ENCODE results near the gene PIEZO1.

The PIEZO1 gene

DNA sequence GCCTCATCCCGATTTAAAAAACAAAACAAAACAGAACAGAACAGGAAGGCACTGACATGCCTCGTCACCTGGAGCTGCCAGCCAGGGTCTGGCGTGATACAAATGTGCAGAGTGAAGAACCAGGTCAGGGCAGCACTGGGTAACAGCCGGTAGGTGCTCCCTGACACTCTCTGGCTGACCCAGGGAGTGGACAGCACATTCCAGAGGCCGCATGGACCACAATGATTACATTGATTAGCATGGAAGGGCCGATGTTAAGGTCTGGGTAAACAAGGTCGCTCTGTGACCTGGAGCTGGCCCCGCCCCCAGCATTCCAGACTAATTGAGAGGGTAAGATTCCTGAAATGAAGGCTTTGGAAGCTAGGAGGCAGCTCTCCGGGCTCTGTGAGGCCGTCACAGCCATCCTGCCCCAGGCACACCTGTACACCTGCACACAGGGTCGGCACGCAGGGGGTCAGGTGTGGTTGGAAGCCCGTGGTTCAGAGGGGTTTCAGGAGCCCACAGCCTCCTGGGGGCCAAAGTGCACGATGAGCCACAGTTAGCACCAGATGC is 21.4 kb downstream of the PIEZO1 start:
- no peak for DNase-seq

DNA sequence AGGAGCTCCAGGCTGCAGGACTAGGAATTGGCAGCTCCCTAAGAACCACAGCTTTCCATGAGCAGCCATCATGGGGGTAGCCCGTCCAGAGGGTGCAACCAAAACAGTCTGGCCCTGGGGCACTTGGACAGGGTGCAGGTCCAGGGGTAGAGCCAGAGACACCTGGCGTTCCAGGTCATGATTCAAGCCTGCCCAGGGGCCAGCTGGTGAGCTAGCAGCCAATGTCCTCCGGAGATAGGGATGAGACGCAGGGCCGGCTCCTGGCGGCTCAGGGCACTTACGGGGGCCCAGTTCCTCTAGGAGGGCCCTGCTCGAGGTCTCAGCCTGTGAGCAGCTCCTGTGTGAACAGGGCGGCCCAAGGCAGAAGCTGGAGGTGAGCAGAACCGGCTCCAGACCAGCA is 22.1 kb downstream of the PIEZO1 start:
- DNase-seq = no peak

- DNase-seq = no peak
Observed at GRCh38 chr16:88762258-88762870, 22.7 kb downstream of the PIEZO1 start.

DNA sequence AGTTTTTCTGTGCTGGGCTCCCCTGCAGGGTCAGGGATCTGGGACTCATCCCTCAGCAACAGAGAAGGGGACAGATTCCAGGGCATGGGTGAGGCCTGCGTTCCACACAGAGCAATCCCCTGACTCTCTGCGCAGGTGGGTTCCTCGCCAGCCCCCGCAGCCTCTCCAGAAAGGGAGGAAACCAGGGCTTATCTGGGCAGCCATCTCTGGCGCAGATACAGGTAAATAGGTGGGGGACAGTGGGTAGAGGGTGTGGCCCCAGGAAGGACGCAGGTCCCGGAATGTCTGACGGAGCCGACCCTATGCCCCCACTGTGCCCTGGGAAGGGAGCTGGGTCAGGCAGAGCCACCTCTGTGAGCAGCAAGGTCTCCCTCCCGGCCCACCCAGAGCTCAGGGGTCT is 23.2 kb downstream of the PIEZO1 start:
- DNase-seq = no peak

GRCh38 chr16:88761143-88761534 is 23.9 kb downstream of the PIEZO1 start:
- no peak for DNase-seq

DNA sequence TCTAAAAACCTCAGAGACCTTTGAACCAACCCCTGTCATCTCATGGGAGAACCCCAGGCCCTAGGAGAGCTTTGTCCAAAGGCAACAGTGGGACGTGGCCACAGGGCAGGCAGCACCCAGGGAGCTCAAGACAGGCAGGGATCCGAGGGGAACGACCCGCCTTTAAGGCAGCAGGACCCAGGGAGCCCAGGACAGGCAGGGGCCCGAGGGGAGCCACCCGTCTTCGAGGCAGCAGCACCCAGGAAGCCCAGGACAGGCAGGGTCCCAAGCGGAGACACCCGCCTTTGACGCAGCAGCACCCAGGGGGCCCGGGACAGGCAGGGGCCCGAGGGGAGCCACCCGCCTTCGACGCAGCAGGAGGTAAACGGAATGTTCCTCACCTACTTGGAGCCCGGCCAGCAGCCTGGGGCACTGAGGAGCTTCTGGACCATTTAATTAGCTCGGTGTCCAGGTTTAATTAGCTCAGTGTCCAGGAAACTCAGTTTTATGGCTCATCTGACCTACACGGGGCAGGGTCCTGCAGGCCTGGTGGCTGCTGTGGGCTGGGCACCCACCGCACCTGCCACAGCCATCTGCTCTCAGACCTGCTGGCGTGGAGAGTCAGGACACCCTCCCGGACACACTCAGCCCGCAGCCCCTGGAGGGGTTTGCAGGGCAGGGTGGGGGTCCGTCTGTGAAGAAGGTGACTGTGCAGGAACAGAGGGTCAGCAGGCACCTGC is 24.4 kb downstream of the PIEZO1 start:
- DNase-seq = no peak

GRCh38 chr16:88759976-88760350 is 25.1 kb downstream of the PIEZO1 start:
- DNase-seq = no peak

GRCh38 chr16:88759245-88759975 is 25.6 kb downstream of the PIEZO1 start:
- no peak for DNase-seq

- DNase-seq = no peak
Observed at GRCh38 chr16:88758944-88759244, 26.1 kb downstream of the PIEZO1 start.

DNA sequence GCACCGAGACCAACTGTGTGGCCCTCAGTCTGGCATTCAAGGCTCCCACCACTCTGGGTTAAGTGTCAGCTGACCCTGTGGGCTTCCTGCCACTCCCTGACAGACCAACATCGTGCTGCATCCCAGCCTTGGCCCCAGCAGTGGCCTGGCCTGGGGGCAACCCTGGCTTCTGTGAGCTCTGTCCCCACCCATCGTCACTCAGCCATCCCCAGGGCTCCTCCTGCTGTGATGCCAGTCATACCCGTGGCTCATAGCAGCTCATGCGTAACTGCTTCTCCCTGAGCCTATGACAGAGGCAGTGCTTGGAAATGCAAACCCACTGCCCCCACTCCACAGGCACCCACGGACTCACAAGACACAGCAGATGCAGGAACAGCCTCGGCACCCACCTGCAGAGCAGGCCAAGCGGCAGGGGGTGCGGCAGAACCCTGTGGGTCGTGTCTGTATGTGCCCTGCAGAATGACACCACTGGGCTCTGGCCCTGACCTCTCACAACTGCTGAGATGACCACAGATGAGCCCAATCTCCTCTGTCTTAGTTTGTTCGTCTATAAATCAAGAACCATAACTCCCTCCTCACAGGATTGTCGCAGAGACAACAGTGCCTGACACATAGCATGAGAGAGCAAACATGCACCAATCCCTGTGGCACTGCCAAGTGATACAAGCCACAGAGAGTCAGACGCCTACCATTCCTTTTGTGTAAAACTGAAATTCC is 26.6 kb downstream of the PIEZO1 start:
- no peak for DNase-seq

GRCh38 chr16:88755745-88756443 is 29.1 kb downstream of the PIEZO1 start:
- DNase-seq = no peak

GRCh38 chr16:88754912-88755744 is 29.9 kb downstream of the PIEZO1 start:
- DNase-seq = no peak

DNA sequence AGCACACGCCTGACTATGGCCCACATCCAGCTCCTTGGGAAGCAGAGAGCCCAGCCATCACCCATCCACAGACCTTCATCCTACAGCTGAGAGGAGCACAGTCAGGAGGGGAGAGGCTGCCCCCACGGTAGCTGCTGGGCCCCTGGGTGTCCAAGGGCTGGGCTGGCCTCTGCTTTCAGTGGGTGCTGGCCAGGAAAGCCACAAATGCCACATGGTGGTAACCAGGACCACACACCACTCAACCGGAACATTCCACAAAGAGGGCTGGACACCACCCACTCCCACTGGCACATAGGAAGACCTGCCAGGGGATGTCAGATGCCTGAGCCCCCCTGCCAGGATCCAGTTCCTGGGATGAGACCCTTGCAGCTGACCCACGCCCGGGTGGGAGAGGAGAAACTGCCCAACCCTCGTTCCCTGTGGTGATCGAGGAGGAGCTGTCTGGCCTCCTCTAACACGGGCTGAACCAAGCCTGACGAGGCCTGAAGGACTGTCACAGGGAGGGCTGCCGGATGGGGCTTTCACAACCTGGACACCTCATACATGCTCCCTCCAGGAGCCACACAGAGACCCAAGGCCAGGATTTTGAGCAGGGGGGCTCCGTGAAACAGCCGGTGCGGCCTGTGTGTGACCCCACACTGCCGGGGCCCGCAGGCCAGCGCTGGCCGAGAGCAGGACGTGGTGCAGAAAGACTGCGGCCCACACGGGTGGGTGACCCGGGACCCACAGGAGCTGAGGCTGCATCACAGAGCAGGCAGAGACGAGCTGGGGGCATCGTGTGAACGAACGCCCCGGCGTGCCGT is 30.7 kb downstream of the PIEZO1 start:
- DNase-seq = no peak

DNA sequence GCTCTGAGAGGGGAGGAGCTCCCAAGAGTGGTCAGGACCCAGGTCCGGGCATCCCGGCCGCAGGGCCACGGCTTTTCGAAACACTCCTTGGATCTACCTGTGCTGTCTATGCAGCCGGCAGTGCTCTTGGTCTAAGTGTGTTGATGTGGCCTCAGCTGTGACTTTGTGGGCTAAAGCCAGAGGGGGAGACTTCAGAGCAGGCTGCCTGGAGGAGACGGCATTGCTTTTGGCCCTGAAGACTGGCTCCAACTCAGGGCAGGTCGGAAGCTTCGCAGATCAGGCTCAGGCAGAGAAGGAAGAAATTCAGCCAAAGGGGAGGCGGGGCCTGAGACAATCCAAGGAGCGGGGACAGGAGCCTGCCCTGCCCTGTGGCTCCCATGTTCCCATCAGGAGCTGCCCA is 31.4 kb downstream of the PIEZO1 start:
- DNase-seq = no peak

DNA sequence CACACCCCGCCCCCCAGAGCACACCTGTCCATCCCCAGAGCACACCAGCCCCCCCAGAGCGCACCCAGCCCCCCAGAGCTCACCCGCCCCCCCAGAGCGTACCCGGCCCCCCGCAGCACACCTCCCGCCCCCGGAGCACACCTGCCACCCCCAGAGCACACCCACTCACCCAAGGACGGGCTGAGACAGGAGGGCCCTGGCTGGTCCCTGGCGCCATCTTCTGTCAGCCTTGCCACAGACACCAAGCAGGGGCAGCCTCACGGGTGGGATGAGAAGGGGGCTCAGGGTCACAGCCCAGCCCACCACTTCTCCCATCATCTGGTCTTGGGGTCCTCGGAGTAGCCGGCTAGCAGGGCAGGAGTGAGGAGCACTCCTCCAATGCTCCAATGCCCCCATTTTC is 31.8 kb downstream of the PIEZO1 start:
- DNase-seq = no peak

GRCh38 chr16:88752386-88753002 is 32.5 kb downstream of the PIEZO1 start:
- DNase-seq = no peak

GRCh38 chr16:88750854-88751253 is 34.2 kb downstream of the PIEZO1 start:
- no peak for DNase-seq

- DNase-seq = no peak
Observed at GRCh38 chr16:88749358-88749757, 35.7 kb downstream of the PIEZO1 start.

DNA sequence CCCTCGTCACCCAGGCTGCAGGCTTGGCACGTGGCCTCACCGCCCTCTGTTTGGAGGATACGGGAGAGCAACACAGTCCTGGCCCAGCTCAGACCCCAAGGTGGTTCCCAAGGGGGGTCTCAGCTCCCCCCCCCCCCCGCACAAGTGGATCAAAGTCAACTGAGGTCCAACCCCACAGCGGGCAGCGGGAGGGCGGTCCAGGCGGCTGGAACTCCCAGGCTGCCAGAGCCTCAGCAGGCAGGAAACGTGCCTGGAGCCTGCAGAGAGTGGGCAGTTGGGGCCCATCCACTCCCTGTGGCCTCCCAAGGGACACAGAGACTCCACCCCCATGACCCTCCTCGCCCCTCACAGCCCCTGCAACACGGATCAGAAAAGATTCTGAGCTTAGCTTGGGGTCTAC is 36.7 kb downstream of the PIEZO1 start:
- DNase-seq = no peak

- DNase-seq = peak; percentile 30
Observed at GRCh38 chr16:88747588-88748301, 37.3 kb downstream of the PIEZO1 start.
